HepG2 (cell line): Measurements from ENCODE around the gene PRSS27. TPM values are rescaled to one million over a fixed set of nuclear protein-coding genes. Genes with fewer than 3 reads are reported as not detected.
A peak's percentile ranks its signal among the peaks of the same experiment; 100 is the strongest.

Source experiments
- ADNP ChIP-seq: sonication (generic); formaldehyde crosslinking; IDR thresholded peaks from 2 replicates; pipeline ENCODE4 v1.4.0; 2020; ENCODE audit warnings: missing genetic modification reagents
- CHD4 ChIP-seq: fragments of 200-600 bp; sonication (generic); IDR thresholded peaks from 2 replicates; pipeline ENCODE4 v1.7.0; 2017; ENCODE audit warnings: mild to moderate bottlenecking, low read length, borderline replicate concordance
- EED ChIP-seq: sonication (generic); formaldehyde crosslinking; IDR thresholded peaks from 2 replicates; pipeline ENCODE4 v1.5.0; 2020; ENCODE audit warnings: mild to moderate bottlenecking, missing genetic modification reagents
- ELF1 ChIP-seq: sonication (generic); formaldehyde crosslinking; IDR thresholded peaks from 2 replicates; pipeline ENCODE4 v1.4.0; 2020; ENCODE audit warnings: missing genetic modification reagents
- ELF4 ChIP-seq: sonication (generic); formaldehyde crosslinking; IDR thresholded peaks from 2 replicates; pipeline ENCODE4 v1.5.0; 2020; ENCODE audit warnings: missing genetic modification reagents, mild to moderate bottlenecking, moderate library complexity, borderline replicate concordance
- HDAC6 ChIP-seq: fragments of 200-600 bp; sonication (generic); IDR thresholded peaks from 2 replicates; pipeline ENCODE4 v1.7.0; 2017; ENCODE audit warnings: mild to moderate bottlenecking, antibody characterized with exemption, low read length, low read depth
- HOXA3 ChIP-seq: sonication (generic); formaldehyde crosslinking; IDR thresholded peaks from 2 replicates; pipeline ENCODE4 v1.5.0; 2020; ENCODE audit warnings: missing genetic modification reagents
- MAZ ChIP-seq, 2 experiments: sonication (generic) in 1 of 2; formaldehyde crosslinking in 1 of 2; IDR thresholded peaks; 2 replicates each; pipeline versions ENCODE4 v1.5.0 to v1.6.1; 2012 to 2020; ENCODE audit warnings: low read depth in 2 of 2, mild to moderate bottlenecking in 2 of 2, borderline replicate concordance in 1 of 2, improper control_type of control experiment in 1 of 2, low read length in 1 of 2, missing genetic modification reagents in 1 of 2, moderate library complexity in 1 of 2
- MTA3 ChIP-seq: sonication (generic); formaldehyde crosslinking; IDR thresholded peaks from 2 replicates; pipeline ENCODE4 v1.4.0; 2020; ENCODE audit warnings: missing genetic modification reagents
- MXI1 ChIP-seq: IDR thresholded peaks from 3 replicates; pipeline ENCODE4 v1.6.1; 2012; ENCODE audit warnings: low read depth, low read length, inconsistent platforms, borderline replicate concordance
- NCOA2 ChIP-seq: sonication (generic); formaldehyde crosslinking; IDR thresholded peaks from 2 replicates; pipeline ENCODE4 v1.8.0; 2022; ENCODE audit warnings: inconsistent platforms
- NFE2L2 ChIP-seq: fragments of 150-350 bp; IDR thresholded peaks from 2 replicates; pipeline ENCODE4 v1.6.1; 2014; ENCODE audit warnings: low read length
- NFYC ChIP-seq: IDR thresholded peaks from 2 replicates; pipeline ENCODE4 v1.6.1; 2016; ENCODE audit warnings: missing genetic modification reagents, missing compliant biosample characterization
- PTBP1 ChIP-seq: fragments of 200-400 bp; formaldehyde crosslinking; IDR thresholded peaks from 2 replicates; pipeline ENCODE4 v1.6.1; 2018; ENCODE audit warnings: low read length, low read depth; ENCODE audit not compliant: poor library complexity, severe bottlenecking
- SKI ChIP-seq: fragments of 450-650 bp; IDR thresholded peaks from one replicate; pipeline ENCODE4 v1.6.1; 2018; ENCODE audit warnings: mild to moderate bottlenecking; ENCODE audit not compliant: partially characterized antibody
- SP4 ChIP-seq: sonication (generic); formaldehyde crosslinking; IDR thresholded peaks from 2 replicates; pipeline ENCODE4 v1.8.1; 2023; ENCODE audit warnings: mild to moderate bottlenecking, missing genetic modification reagents
- YEATS2 ChIP-seq: sonication (generic); formaldehyde crosslinking; IDR thresholded peaks from 2 replicates; pipeline ENCODE4 v1.4.0; 2020; ENCODE audit warnings: missing genetic modification reagents, borderline replicate concordance
- ZFP90 ChIP-seq: sonication (generic); formaldehyde crosslinking; IDR thresholded peaks from 2 replicates; pipeline ENCODE4 v1.8.0; 2022; ENCODE audit warnings: missing genetic modification reagents, mild to moderate bottlenecking, inconsistent platforms, borderline replicate concordance
- ZFY ChIP-seq: sonication (generic); formaldehyde crosslinking; IDR thresholded peaks from 2 replicates; pipeline ENCODE4 v1.4.0; 2020; ENCODE audit warnings: missing genetic modification reagents
- ZKSCAN5 ChIP-seq: sonication (generic); formaldehyde crosslinking; IDR thresholded peaks from 2 replicates; pipeline ENCODE4 v1.5.1; 2020; ENCODE audit warnings: mild to moderate bottlenecking, missing genetic modification reagents
- ZNF263 ChIP-seq: sonication (generic); formaldehyde crosslinking; IDR thresholded peaks from 2 replicates; pipeline ENCODE4 v1.4.0; 2020; ENCODE audit warnings: missing genetic modification reagents
- polyA plus RNA-seq, 8 experiments: library from polyadenylated mRNA; depleted of rRNA in 3 of 8; stranded (reverse) in 7 of 8; unstranded in 1 of 8; fragments of >200 nt; fragmentation: Illumina TruSeq in 4 of 8; extraction: Trizol in 4 of 8; gene quantifications; 2 replicates each; pipeline versions ENCODE4 v1.2.1 to v1.2.3, GENCODE V29; 2011 to 2016; ENCODE audit warnings: low read depth in 4 of 8, missing spikeins in 1 of 8, mixed read lengths in 1 of 8; ENCODE audit not compliant: insufficient read depth in 1 of 8
- total RNA-seq, 5 experiments: library from RNA; depleted of rRNA; stranded (reverse); fragments of >200 nt; fragmentation: Illumina TruSeq; extraction: Trizol; gene quantifications; 2 replicates each; pipeline ENCODE4 v1.2.3, GENCODE V29; 2016; ENCODE audit warnings: low read depth in 1 of 5
- TF ChIP-seq, protein P1 (sequence below): IDR thresholded peaks from 2 replicates; pipeline ENCODE4 v1.6.1; 2016; ENCODE audit warnings: missing compliant biosample characterization, missing genetic modification reagents, borderline replicate concordance
- TF ChIP-seq, protein P2 (sequence below): sonication (generic); formaldehyde crosslinking; conservative IDR thresholded peaks from 2 replicates; pipeline ENCODE4 v1.4.0; 2020; ENCODE audit warnings: missing genetic modification reagents
- TF ChIP-seq, protein P3 (sequence below): sonication (generic); formaldehyde crosslinking; IDR thresholded peaks from 2 replicates; pipeline ENCODE4 v1.5.0; 2020; ENCODE audit warnings: mild to moderate bottlenecking, missing genetic modification reagents, borderline replicate concordance

The PRSS27 gene
- total and polyA plus RNA-seq, 2 of the 13 experiments (the other 11 are each of a cell fraction or from before 2014, with no cell fraction given) = 0.20 to 0.73 TPM

DNA sequence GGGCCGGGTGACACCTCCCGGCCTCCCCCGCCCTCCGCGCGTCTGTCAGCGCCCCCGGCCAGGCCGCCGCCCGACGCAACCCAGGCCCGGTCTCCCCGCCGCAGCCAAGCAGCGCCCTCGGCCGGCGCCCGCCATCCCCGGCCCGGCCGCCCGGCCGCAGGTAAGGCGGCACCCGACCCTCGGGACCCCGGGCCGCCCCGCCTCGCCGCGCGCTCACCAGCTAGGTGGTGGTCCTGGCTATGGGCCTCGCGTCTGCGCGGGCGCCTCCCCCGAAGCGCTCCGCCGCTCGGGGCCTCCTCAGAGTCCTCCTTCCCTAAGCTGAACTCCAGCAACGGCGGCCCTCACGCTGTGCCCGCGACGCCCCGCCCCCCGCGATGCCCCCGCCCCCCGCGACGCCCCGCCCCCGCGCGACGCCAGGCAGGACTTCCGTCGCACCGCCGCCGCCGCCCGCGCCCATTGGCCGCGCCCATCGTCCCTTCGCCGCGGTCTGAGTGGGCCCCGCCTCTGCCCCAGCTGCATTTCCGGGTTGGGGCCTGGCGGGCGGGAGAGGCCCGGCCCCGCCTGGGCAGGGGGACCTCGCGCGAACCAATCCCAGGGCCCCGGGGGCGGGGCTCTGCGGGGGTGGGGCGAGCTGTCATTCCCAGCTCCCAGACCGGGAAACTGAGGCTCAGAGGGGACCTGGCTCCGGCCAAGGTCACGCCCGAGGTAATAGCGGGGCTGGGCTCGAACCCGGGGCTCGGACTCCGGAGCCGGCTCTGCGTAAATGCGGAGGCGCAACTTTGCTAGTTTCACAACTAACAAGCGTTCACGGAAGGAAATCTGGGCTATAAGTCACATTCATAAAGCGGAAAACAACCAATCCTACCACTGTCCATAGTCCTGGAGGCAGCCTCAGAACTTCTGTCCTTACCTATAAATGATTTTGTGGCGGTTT, 46.7 kb downstream of the PRSS27 start (continued):
- TF ChIP-seq MAZ (IDR thresholded peaks at IDR 0.05; ENCODE audit: borderline replicate concordance, low read depth, low read length) (peak; percentile 75; the same call in 1 of the 2 replicates), MAZ (CRISPR knock-in tag; IDR thresholded peaks at IDR 0.05; ENCODE audit: low read depth) (peak; percentile 46), SP4 (CRISPR knock-in tag) (peak; percentile 87), MTA3 (CRISPR knock-in tag) (no peak), ELF1 (CRISPR knock-in tag) (peak; percentile 88), NFYC (CRISPR knock-in tag) (peak; percentile 80), YEATS2 (peak; percentile 68), MXI1 (peak; percentile 54; the same call in 1 of the 3 replicates), SKI (peak; percentile 47), ZKSCAN5 (CRISPR knock-in tag) (no peak), EED (CRISPR knock-in tag) (no peak), NCOA2 (CRISPR knock-in tag) (no peak), ADNP (CRISPR knock-in tag) (0 out of 2 replicates have a peak, but pooled peaks have one; percentile 65), ZNF263 (CRISPR knock-in tag) (peak; percentile 41; the same call in 1 of the 2 replicates), HDAC6 (no peak), HOXA3 (CRISPR knock-in tag) (peak; percentile 45; the same call in 1 of the 2 replicates), ZFP90 (CRISPR knock-in tag) (no peak), ELF4 (CRISPR knock-in tag) (no peak), NFE2L2 (no peak), CHD4 (0 out of 2 replicates have a peak, but pooled peaks have one; percentile 51), PTBP1 (no peak), ZFY (CRISPR knock-in tag) (peak; percentile 70)
- TF ChIP-seq, protein P1, sequence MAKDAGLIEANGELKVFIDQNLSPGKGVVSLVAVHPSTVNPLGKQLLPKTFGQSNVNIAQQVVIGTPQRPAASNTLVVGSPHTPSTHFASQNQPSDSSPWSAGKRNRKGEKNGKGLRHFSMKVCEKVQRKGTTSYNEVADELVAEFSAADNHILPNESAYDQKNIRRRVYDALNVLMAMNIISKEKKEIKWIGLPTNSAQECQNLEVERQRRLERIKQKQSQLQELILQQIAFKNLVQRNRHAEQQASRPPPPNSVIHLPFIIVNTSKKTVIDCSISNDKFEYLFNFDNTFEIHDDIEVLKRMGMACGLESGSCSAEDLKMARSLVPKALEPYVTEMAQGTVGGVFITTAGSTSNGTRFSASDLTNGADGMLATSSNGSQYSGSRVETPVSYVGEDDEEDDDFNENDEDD (CRISPR knock-in tag) = peak; percentile 46; the same call in 1 of the 2 replicates
- TF ChIP-seq, protein P2, sequence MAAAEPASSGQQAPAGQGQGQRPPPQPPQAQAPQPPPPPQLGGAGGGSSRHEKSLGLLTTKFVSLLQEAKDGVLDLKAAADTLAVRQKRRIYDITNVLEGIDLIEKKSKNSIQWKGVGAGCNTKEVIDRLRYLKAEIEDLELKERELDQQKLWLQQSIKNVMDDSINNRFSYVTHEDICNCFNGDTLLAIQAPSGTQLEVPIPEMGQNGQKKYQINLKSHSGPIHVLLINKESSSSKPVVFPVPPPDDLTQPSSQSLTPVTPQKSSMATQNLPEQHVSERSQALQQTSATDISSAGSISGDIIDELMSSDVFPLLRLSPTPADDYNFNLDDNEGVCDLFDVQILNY (CRISPR knock-in tag) = 0 out of 2 replicates have a peak, but pooled peaks have one; percentile 48
- TF ChIP-seq, protein P3, sequence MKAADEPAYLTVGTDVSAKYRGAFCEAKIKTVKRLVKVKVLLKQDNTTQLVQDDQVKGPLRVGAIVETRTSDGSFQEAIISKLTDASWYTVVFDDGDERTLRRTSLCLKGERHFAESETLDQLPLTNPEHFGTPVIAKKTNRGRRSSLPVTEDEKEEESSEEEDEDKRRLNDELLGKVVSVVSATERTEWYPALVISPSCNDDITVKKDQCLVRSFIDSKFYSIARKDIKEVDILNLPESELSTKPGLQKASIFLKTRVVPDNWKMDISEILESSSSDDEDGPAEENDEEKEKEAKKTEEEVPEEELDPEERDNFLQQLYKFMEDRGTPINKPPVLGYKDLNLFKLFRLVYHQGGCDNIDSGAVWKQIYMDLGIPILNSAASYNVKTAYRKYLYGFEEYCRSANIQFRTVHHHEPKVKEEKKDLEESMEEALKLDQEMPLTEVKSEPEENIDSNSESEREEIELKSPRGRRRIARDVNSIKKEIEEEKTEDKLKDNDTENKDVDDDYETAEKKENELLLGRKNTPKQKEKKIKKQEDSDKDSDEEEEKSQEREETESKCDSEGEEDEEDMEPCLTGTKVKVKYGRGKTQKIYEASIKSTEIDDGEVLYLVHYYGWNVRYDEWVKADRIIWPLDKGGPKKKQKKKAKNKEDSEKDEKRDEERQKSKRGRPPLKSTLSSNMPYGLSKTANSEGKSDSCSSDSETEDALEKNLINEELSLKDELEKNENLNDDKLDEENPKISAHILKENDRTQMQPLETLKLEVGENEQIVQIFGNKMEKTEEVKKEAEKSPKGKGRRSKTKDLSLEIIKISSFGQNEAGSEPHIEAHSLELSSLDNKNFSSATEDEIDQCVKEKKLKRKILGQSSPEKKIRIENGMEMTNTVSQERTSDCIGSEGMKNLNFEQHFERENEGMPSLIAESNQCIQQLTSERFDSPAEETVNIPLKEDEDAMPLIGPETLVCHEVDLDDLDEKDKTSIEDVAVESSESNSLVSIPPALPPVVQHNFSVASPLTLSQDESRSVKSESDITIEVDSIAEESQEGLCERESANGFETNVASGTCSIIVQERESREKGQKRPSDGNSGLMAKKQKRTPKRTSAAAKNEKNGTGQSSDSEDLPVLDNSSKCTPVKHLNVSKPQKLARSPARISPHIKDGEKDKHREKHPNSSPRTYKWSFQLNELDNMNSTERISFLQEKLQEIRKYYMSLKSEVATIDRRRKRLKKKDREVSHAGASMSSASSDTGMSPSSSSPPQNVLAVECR (CRISPR knock-in tag) = peak; percentile 69
